Skeletal muscle tissue (tissue), 4 donors: ENCODE measurements around the gene COL23A1. TPM values are rescaled to one million over a fixed set of nuclear protein-coding genes. Genes with fewer than 3 reads are reported as not detected.

ENCODE experiments used
- H3K27ac ChIP-seq: one replicate; pipeline ENCODE4 v1.7.0; 2013; ENCODE audit warnings: mild to moderate bottlenecking, low read depth, low read length, inconsistent platforms
- H3K27me3 ChIP-seq, 3 donors: one replicate each; pipeline ENCODE4 v1.7.0; 2013; ENCODE audit warnings: low read length in 3 of 3; ENCODE audit not compliant: control insufficient read depth in 3 of 3, insufficient read depth in 3 of 3
- H3K36me3 ChIP-seq, 3 donors: one replicate each; pipeline ENCODE4 v1.7.0; 2013; ENCODE audit warnings: low read length in 3 of 3; ENCODE audit not compliant: control insufficient read depth in 3 of 3, insufficient read depth in 3 of 3
- H3K4me1 ChIP-seq, 3 donors: one replicate each; pipeline ENCODE4 v1.7.0; 2013; ENCODE audit warnings: low read length in 3 of 3, mild to moderate bottlenecking in 3 of 3; ENCODE audit not compliant: control insufficient read depth in 3 of 3, insufficient read depth in 3 of 3
- H3K4me3 ChIP-seq, 3 donors: one replicate each; pipeline ENCODE4 v1.7.0; 2013; ENCODE audit warnings: low read length in 3 of 3
- H3K9ac ChIP-seq, 3 donors: one replicate each; pipeline ENCODE4 v1.7.0; 2013; ENCODE audit warnings: low read length in 3 of 3, mild to moderate bottlenecking in 3 of 3, moderate library complexity in 2 of 3, low read depth in 1 of 3
- H3K9me3 ChIP-seq, 3 donors: one replicate each; pipeline ENCODE4 v1.7.0; 2013; ENCODE audit warnings: low read length in 3 of 3; ENCODE audit not compliant: control insufficient read depth in 3 of 3
- total RNA-seq: library from RNA; depleted of rRNA; stranded (reverse); fragments of >200 nt; gene quantifications from one replicate; pipeline ENCODE4 v1.2.3, GENCODE V29; 2014
- donor health status: Osteomylitis.

The COL23A1 gene
- total RNA-seq, 1 donor from 2014 or later, result 0.52 TPM

- no peak overlapping the region for H3K27ac ChIP-seq
- H3K27me3 ChIP-seq, result peaks cover 0 to 11% (median 3%) of the 10 kb centered on the region in 3 donors
- H3K9ac ChIP-seq, result no peak overlapping the region
- no peak overlapping the region for H3K4me3 ChIP-seq
- no peaks in the 10 kb centered on the region for H3K9me3 ChIP-seq
- H3K36me3 ChIP-seq, result no peaks in the 10 kb centered on the region
- no peaks in the 10 kb centered on the region for H3K4me1 ChIP-seq
Observed at GRCh38 chr5:178563621-178564020, 26.6 kb downstream of the COL23A1 start.

GRCh38 chr5:178561746-178562264 is 28.4 kb downstream of the COL23A1 start:
- Histone ChIP-seq H3K4me3 (no peak overlapping the region), H3K9ac (no peak overlapping the region), H3K27me3 (peaks cover 0 to 14% (median 3%) of the 10 kb centered on the region in 3 donors), H3K27ac (no peak overlapping the region), H3K36me3 (no peaks in the 10 kb centered on the region), H3K9me3 (no peaks in the 10 kb centered on the region), H3K4me1 (no peaks in the 10 kb centered on the region)

GRCh38 chr5:178560911-178561310 is 29.3 kb downstream of the COL23A1 start:
- Histone ChIP-seq H3K27ac (no peak overlapping the region), H3K36me3 (no peaks in the 10 kb centered on the region), H3K9me3 (no peaks in the 10 kb centered on the region), H3K4me1 (no peaks in the 10 kb centered on the region), H3K27me3 (peaks cover 0 to 15% (median 3%) of the 10 kb centered on the region in 3 donors), H3K4me3 (no peak overlapping the region), H3K9ac (no peak overlapping the region)

GRCh38 chr5:178557416-178557815 is 32.8 kb downstream of the COL23A1 start:
- H3K27me3 ChIP-seq, result peaks cover 0 to 10% (median 3%) of the 10 kb centered on the region in 3 donors
- H3K27ac ChIP-seq, result no peak overlapping the region
- peaks cover 0 to 3% (median 0%) of the 10 kb centered on the region in 3 donors for H3K4me1 ChIP-seq
- H3K36me3 ChIP-seq, result no peaks in the 10 kb centered on the region
- H3K9me3 ChIP-seq, result no peaks in the 10 kb centered on the region
- no peak overlapping the region for H3K9ac ChIP-seq
- H3K4me3 ChIP-seq, result no peak overlapping the region

- H3K4me3 ChIP-seq, result no peak overlapping the region
- H3K4me1 ChIP-seq, result peaks cover 3 to 7% (median 6%) of the 10 kb centered on the region in 3 donors
- no peaks in the 10 kb centered on the region for H3K36me3 ChIP-seq
- H3K9ac ChIP-seq, result no peak overlapping the region
- H3K27me3 ChIP-seq, result peaks cover 0 to 10% (median 6%) of the 10 kb centered on the region in 3 donors
- no peaks in the 10 kb centered on the region for H3K9me3 ChIP-seq
- H3K27ac ChIP-seq, result no peak overlapping the region
Observed at GRCh38 chr5:178555771-178556211, 34.4 kb downstream of the COL23A1 start.

GRCh38 chr5:178555005-178555404 is 35.2 kb downstream of the COL23A1 start:
- Histone ChIP-seq H3K9me3 (no peaks in the 10 kb centered on the region), H3K36me3 (no peaks in the 10 kb centered on the region), H3K4me3 (no peak overlapping the region), H3K27me3 (peaks cover 0 to 10% (median 6%) of the 10 kb centered on the region in 3 donors), H3K4me1 (peaks cover 3 to 7% (median 6%) of the 10 kb centered on the region in 3 donors), H3K27ac (no peak overlapping the region), H3K9ac (no peak overlapping the region)

GRCh38 chr5:178554311-178554710 is 35.9 kb downstream of the COL23A1 start:
- Histone ChIP-seq H3K9ac (no peak overlapping the region), H3K27ac (no peak overlapping the region)

GRCh38 chr5:178553517-178553916 is 36.7 kb downstream of the COL23A1 start:
- Histone ChIP-seq H3K4me3 (no peak overlapping the region), H3K27me3 (peaks cover 0 to 7% (median 4%) of the 10 kb centered on the region in 3 donors), H3K27ac (no peak overlapping the region), H3K9ac (no peak overlapping the region), H3K36me3 (no peaks in the 10 kb centered on the region), H3K4me1 (peaks cover 3 to 7% (median 6%) of the 10 kb centered on the region in 3 donors), H3K9me3 (no peaks in the 10 kb centered on the region)

More at GRCh38 chr5:178554311-178554710, 35.9 kb downstream of the COL23A1 start:
- H3K9me3 ChIP-seq, result no peaks in the 10 kb centered on the region
- H3K4me3 ChIP-seq, result no peak overlapping the region
- H3K36me3 ChIP-seq, result no peaks in the 10 kb centered on the region
- H3K4me1 ChIP-seq, result peaks cover 3 to 7% (median 6%) of the 10 kb centered on the region in 3 donors
- peaks cover 0 to 10% (median 4%) of the 10 kb centered on the region in 3 donors for H3K27me3 ChIP-seq

- H3K27ac ChIP-seq, result no peak overlapping the region
- H3K4me3 ChIP-seq, result peak overlapping the region in 1 of 3 donors; percentile 31
- peak overlapping the region in 1 of 3 donors; percentile 36 for H3K9ac ChIP-seq
- peaks cover 3 to 11% (median 10%) of the 10 kb centered on the region in 3 donors for H3K4me1 ChIP-seq
- H3K27me3 ChIP-seq, result peaks cover 0 to 4% (median 4%) of the 10 kb centered on the region in 3 donors
- no peaks in the 10 kb centered on the region for H3K9me3 ChIP-seq
- no peaks in the 10 kb centered on the region for H3K36me3 ChIP-seq
Observed at GRCh38 chr5:178551468-178551867, 38.7 kb downstream of the COL23A1 start.

GRCh38 chr5:178551059-178551458 is 39.1 kb downstream of the COL23A1 start:
- Histone ChIP-seq H3K27me3 (peaks cover 0 to 4% (median 4%) of the 10 kb centered on the region in 3 donors), H3K27ac (no peak overlapping the region), H3K9ac (peak overlapping the region in 1 of 3 donors; percentile 36), H3K4me3 (peak overlapping the region in 1 of 3 donors; percentile 31), H3K4me1 (peaks cover 3 to 15% (median 14%) of the 10 kb centered on the region in 3 donors), H3K36me3 (no peaks in the 10 kb centered on the region), H3K9me3 (no peaks in the 10 kb centered on the region)
